ENCODE data around the gene TINCR. TPM values are rescaled to one million over a fixed set of nuclear protein-coding genes. Genes with fewer than 3 reads are reported as not detected.

TINCR gene
- total RNA-seq, 2 experiments from 2014 or later = 0.38 to 0.50 TPM

GRCh38 chr19:5562280-5562679 is 5.5 kb downstream of the TINCR start:
- DNase-seq = no peak
- no peak overlapping the region for H3K4me3 Mint-ChIP-seq
- H3K27me3 Mint-ChIP-seq = peaks cover 19% of the 10 kb centered on the region
- H3K27ac Mint-ChIP-seq = no peak overlapping the region
- intact Hi-C loops (cut with micrococcal nuclease) = no loop called here
- CTCF ChIA-PET = interaction anchor here (0.7 to 1.7 kb wide), 3 partner anchors 15 to 21 kb away, joined by 3 to 6 read pairs (median 3); no protein-coding TSS in a partner anchor
- H3K4me1 Mint-ChIP-seq (ENCODE audit: low read depth) = no peaks in the 10 kb centered on the region
- peaks cover 7% of the 10 kb centered on the region for H3K9me3 Mint-ChIP-seq
- peaks cover 6% of the 10 kb centered on the region for H3K36me3 Mint-ChIP-seq (ENCODE audit: low read depth)
- ATAC-seq = no peak
- POLR2A ChIA-PET = no interaction called here
- no peak for TF ChIP-seq CTCF (IDR thresholded peaks at IDR 0.05)

DNA sequence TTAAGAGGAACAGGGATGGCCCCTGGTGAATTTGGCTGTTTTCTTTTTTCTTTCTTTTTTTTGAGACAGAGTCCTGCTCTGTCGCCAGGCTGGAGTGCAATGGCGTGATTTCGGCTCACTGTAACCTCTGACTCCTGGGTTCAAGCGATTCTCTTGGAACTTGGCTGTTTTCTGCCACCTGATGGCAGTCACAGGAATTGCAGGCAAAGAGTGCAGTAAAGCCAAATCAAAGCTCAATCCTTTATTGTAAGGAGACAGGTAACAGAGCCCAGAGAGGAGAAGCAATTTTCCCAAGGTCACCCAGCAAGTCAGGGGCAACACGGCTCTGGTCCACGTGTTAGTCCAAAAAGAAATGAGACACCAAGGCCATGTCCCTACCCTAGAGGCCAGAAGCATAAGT is 6.2 kb downstream of the TINCR start:
- Mint-ChIP-seq H3K27me3 (peaks cover 22% of the 10 kb centered on the region), H3K4me1 (ENCODE audit: low read depth) (no peaks in the 10 kb centered on the region), H3K4me3 (no peak overlapping the region), H3K27ac (no peak overlapping the region), H3K36me3 (ENCODE audit: low read depth) (peaks cover 6% of the 10 kb centered on the region), H3K9me3 (peaks cover 7% of the 10 kb centered on the region)
- ATAC-seq (no peak), DNase-seq (no peak)
- ChIA-PET POLR2A (no interaction called here), CTCF (interaction anchor here (0.7 to 1.7 kb wide), 4 partner anchors 14 to 35 kb away, joined by 3 to 6 read pairs (median 4); no protein-coding TSS in a partner anchor)
- peak; percentile 53 for TF ChIP-seq CTCF (IDR thresholded peaks at IDR 0.05)
- intact Hi-C loops (cut with micrococcal nuclease) = no loop called here

DNA sequence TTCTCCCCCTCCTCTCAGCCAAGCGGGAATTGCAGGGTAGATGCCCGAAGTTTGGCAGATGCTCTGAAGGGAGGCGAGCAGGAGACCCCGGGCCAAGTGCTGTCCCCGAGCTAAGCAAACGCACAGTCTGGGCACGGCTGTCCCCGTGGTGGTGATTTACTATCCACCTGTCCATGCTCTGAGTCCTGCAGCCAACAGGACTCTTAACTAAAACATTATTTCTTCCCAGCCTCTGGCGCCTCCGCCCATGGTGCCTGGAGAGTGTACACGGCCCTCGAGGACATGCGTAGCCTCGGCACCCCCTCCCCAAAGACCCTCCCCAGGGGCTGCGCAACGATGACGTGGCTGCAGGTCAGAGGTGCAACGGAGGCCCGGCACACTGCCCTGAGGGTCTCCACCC is 7.6 kb downstream of the TINCR start:
- TF ChIP-seq CTCF (IDR thresholded peaks at IDR 0.05) = no peak
- peaks cover 6% of the 10 kb centered on the region for H3K36me3 Mint-ChIP-seq (ENCODE audit: low read depth)
- peaks cover 7% of the 10 kb centered on the region for H3K9me3 Mint-ChIP-seq
- ChIA-PET POLR2A (no interaction called here), CTCF (no interaction called here)
- H3K27ac Mint-ChIP-seq = no peak overlapping the region
- intact Hi-C loops (cut with micrococcal nuclease) = no loop called here
- H3K4me3 Mint-ChIP-seq = no peak overlapping the region
- H3K4me1 Mint-ChIP-seq (ENCODE audit: low read depth) = no peaks in the 10 kb centered on the region
- no peak for ATAC-seq
- peaks cover 23% of the 10 kb centered on the region for H3K27me3 Mint-ChIP-seq
- no peak for DNase-seq

GRCh38 chr19:5559804-5560133 is 8.0 kb downstream of the TINCR start:
- no peak overlapping the region for H3K27ac Mint-ChIP-seq
- ChIA-PET POLR2A (no interaction called here), CTCF (no interaction called here)
- peaks cover 6% of the 10 kb centered on the region for H3K36me3 Mint-ChIP-seq (ENCODE audit: low read depth)
- no peak for ATAC-seq
- H3K9me3 Mint-ChIP-seq = peaks cover 7% of the 10 kb centered on the region
- no peaks in the 10 kb centered on the region for H3K4me1 Mint-ChIP-seq (ENCODE audit: low read depth)
- TF ChIP-seq CTCF (IDR thresholded peaks at IDR 0.05) = no peak
- H3K27me3 Mint-ChIP-seq = peaks cover 23% of the 10 kb centered on the region
- H3K4me3 Mint-ChIP-seq = no peak overlapping the region
- intact Hi-C loops (cut with micrococcal nuclease) = no loop called here
- no peak for DNase-seq

GRCh38 chr19:5558101-5558621 is 9.6 kb downstream of the TINCR start:
- ATAC-seq = no peak
- H3K4me3 Mint-ChIP-seq = no peak overlapping the region
- peaks cover 6% of the 10 kb centered on the region for H3K36me3 Mint-ChIP-seq (ENCODE audit: low read depth)
- ChIA-PET POLR2A (no interaction called here), CTCF (no interaction called here)
- TF ChIP-seq CTCF (IDR thresholded peaks at IDR 0.05) = no peak
- H3K9me3 Mint-ChIP-seq = peaks cover 7% of the 10 kb centered on the region
- peaks cover 21% of the 10 kb centered on the region for H3K27me3 Mint-ChIP-seq
- intact Hi-C loops (cut with micrococcal nuclease) = no loop called here
- DNase-seq = no peak
- no peaks in the 10 kb centered on the region for H3K4me1 Mint-ChIP-seq (ENCODE audit: low read depth)
- H3K27ac Mint-ChIP-seq = no peak overlapping the region

Data from activated CD8-positive, alpha-beta T cell treated with anti-CD3 and anti-CD28 coated beads for 36 hours (primary cell).